NCI-H82 treated with DMSO at 0.1 percent for 48 hours (cell line): Measurements from ENCODE around the gene SLC22A23.
A peak's percentile ranks its signal among the peaks of the same experiment; 100 is the strongest.

Source experiments
- DNase-seq: peaks from one replicate; lab custom pipeline; 2025; ENCODE audit not compliant: unreplicated experiment; lab: John Stamatoyannopoulos, UW

The SLC22A23 gene

DNA sequence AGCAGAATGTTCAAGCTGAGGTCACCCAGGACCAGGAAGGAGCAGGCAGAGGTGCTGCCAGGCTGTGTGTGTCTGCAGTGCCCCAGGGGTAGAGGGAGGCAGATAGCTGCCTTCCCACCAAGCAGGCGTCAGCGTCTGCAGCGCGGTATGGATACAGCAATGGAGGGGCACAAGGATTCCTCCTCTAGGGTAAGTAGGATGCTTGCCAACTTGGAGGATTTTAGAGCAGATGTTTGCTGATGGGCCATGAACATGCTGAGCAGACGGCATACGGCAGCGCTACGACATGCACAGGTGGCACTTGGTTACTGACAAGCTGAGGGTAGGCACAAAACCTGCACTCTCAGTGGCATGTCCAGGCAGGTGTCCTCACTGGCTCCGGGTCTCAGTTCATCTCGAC, 150.0 kb downstream of the SLC22A23 start:
- peak; percentile 40 for DNase-seq

DNA sequence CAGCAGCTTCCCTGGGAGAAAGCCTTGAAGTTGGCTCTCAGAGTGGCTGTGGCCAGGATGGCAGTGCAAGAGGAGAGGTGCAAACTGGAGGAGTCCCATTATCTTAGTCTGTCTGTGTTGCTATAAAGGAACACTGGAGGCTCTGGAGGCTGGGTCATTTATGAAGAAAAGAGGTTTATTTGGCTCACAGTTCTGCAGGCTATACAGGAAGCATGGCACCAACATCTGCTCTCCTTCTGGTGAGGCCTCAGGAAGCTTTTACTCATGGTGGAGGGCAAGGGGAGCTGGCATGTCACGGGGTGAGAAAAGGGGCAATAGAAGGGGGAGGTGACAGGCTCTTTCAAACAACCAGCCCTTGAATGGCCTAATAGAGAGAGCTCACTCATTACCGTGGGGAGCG, 151.0 kb downstream of the SLC22A23 start:
- no peak for DNase-seq

DNA sequence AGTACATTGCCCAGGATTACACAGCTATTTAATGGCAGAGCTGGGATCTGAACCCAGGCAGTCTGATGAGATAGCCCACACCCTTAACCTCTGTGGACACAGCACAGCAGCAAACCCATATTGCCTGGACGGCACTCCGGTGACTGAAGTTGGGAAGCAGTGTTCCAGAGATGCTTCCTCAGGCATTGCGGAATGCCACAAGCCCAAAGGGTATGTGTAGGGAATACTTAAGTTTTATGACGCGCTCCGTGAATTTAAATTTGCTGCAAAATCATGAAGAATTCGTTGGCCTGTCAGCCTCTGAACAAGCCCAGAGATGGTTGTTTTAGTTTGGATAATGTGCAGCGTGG, 151.7 kb downstream of the SLC22A23 start:
- no peak for DNase-seq

DNA sequence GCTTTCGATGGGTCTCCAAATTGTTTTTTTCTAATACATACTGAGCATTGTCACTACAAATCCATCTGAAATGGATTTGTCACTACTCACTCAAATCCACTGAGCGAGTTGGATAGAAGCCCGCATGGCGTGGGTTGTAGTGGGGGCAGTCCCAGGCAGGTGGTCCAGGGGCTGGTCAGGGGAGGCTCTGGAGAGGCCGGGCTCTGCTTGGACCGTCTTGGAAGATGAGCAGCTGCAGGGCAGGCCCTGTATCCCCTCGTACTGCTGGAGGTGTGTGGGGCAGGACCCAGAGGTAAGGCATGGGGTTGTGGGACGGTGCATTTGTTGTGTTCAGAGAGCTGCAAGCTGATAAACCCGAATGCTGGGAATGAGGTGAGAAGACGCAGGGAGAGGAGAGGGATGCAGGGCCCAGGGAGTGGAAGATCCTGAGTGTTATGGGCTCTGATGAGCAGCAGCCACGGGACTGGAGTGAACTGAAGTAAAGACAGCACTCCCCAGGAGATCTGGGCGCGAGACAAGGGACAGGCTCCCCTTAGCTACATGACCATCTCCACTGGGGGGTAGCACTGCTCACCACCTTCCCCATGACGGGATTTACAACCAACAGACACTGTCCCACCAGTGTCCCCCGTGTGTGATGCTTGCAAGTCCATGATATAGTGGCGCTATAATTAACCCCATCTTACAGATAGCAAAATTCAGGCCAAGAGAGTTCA, 152.2 kb downstream of the SLC22A23 start:
- DNase-seq: no peak

DNA sequence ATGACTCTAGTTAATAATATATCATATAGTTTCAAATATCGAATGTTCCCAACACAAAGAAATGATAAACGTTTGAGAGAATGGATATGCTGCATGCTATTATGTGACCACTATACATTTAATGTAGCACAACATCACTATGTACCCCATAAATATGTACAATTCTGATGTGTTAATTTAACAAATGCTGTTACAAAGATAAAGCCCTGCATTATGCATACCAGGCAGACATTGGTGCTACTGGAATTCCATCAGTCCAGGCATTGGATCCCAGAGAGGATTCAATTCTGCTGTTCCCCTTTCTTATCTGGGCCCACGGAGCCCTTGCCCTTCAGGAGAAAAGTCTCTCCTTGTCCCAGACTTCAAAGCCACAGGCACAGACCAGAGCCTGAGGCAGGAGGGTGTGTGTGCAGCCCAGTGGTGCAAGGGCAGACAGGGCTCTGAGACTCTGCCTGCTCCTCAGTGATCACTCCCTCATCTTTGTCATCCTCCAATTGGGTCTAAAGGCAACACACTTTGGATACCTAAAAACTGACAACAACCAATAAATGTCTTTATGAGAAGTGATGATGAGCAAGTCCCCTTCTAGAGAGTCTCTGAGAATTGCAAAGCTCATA, 152.9 kb downstream of the SLC22A23 start:
- DNase-seq: no peak

DNA sequence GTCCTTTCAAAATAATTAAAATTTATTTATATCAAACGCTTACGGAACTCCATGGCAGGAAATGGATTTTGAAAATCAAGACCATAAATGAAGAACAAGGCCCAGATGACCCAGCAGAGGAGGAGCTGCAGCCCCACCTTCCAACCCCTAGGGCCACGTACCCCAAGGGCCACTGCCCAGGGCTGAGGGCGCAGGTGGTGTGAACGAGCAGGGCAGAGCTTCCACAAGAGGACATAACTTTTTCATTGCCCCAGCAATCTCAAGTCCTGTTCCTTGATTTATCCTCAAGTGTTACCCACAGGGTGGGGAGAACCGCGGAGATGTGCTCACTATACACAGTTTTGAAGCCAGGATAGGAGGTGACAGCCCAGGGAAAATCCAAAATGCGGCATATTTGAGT, 155.3 kb downstream of the SLC22A23 start:
- no peak for DNase-seq

DNA sequence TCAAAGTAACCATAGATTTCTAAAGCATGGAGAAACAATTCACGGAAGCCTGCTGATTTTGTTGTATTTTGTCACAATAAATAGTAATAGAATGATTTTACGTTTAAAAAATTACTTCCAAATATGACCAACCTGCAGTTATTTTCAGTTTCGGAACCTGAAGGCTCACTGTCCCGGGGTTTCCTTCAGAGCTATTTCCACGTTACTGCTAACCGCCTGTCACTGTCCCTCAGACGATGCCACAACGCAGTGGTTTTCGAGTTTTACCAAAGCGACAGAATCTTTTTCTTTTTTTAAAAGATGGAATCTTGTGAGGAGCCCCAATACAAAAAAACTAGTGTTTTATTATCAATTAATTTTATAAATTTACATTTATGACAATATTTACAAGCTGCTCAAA, 157.6 kb downstream of the SLC22A23 start:
- DNase-seq: no peak

DNA sequence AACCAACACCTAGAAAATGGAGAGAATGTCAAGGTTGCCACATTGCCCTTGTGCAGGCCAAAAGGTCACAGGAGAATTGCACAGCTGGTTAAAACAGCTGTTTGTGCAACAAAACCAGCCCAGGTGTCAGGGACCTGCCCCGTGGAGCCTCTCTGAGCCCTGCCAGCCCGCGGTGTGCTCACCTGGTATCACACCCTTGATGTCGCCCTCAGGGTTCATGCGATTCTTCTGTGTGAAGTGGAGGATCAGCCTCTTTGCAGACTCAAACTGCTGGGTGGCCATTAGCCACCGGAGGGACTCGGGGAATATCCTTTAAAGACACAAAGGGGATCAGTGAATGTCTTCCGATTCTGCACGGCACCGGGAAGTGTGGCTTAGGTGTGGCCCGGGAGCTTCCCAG, 158.9 kb downstream of the SLC22A23 start:
- no peak for DNase-seq

DNA sequence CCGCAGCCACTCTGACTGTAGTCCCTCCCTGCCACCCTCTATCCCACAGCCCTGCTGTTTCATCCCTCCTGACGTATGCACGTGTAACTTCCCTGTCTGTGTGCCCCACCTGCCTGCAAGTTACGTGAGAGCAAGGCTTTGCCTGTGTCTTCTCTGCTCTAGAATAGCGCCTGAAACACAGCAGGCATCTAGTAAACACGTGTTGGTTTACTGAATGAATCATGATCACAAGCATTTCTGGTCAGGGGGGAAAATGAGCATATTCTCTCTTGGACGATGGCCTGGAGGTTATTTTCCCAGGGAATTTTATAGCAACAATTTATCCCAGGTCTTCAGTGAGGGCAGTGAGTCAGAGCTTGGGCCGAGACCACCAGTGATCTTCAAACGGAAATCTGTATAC, 159.8 kb downstream of the SLC22A23 start:
- DNase-seq: no peak

DNA sequence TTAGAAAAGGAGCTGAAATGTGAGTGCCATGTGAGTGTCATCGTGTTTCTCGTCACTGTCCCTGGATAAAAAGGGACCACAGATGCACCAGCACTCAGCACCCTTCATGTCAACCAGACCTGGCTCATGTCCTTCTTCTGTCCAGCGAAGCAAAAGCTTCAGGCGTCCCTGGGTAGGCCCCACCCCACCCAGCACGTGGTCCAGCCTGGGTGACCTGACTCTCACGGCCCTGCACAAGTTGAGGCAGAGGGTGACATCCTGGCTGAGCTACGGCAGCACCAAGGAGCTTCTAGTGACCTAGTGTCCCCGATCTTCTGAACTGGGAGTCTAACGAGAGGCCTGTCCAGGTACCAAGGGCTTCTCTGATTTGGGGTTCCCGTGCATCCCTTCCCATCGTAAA, 160.3 kb downstream of the SLC22A23 start:
- no peak for DNase-seq

DNA sequence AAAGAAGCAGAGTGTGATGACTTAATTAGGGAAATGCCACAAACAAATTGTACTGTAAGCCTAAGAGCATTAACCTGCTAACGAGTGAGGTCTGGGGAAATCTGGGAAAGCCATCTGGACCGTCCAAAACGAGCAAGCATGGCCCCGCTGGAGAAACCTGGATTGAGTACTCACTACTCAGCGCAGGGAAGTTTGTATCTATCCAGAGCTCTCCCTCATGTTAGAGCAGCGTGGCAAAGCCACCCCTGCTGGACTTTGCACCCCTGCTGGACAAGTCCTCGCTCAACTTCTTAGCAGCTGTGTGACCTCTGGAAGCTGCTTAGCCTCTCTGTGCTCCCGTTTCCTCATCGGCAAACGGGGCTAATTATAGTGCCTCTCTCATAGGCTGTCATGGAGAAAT, 160.8 kb downstream of the SLC22A23 start:
- peak; percentile 95 for DNase-seq

DNA sequence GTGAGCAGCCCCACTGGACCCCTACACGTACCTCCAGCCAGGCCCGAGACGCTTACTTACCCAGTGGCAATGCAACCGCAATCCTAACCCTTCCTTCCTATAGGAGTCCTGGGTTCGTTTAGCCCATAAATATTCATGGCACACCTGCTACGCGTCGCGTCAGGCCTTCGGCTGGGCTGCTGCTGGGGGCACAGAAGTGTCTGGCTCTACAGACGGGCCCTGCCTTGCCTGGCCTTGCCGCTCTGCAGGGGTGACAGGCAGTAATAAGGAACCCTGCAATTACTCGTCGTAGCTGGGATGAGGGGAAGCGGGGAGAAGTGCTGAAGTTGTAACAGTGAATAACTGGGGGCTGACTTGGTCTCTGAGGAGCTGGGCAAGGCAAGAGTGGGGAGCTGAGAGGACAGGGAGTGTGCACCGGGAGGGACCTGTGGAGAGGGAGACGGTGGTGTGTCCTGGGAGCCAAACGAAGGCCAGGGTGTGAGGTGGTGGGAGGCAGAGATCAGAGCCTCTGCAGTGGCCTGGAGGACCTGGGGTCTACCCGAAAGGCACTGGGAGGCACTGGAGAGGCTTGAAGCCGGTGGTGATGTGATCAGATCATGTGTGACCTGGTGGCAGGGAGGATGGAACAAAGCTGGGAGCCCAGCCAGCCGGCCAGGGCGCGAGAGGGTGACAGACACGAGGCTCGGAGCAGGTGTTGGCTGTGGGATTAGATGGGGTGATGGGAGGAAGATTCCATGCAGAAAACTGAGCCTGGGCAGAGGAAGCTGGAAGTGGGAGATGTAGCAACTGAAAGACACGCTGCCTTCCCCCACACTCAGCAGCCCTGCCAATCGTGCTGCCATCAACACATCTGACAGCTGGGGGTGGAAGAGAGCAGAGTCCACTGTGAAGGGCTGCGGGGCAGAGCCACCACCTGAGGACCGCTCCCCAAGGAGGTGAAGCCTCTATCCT, 161.7 kb downstream of the SLC22A23 start:
- peak; percentile 95 for DNase-seq

DNA sequence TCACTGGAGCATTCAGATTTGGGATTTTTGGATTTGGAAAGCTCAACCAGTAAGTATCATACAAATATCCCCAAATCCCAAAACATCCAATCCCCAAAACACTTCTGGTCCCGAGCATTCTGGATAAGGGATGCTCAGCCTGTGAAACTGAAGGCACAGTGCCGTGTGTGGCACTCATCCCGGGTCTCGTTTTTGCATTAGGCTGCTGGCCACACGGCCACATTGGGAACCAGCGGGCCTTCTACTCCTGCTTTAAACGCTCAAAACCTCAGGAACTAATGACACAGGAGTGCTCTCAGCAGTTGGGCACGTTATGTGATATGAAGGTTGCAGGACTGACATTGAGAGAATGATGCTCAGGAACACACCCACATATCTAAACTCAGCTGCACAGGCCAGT, 162.5 kb downstream of the SLC22A23 start:
- DNase-seq: no peak

DNA sequence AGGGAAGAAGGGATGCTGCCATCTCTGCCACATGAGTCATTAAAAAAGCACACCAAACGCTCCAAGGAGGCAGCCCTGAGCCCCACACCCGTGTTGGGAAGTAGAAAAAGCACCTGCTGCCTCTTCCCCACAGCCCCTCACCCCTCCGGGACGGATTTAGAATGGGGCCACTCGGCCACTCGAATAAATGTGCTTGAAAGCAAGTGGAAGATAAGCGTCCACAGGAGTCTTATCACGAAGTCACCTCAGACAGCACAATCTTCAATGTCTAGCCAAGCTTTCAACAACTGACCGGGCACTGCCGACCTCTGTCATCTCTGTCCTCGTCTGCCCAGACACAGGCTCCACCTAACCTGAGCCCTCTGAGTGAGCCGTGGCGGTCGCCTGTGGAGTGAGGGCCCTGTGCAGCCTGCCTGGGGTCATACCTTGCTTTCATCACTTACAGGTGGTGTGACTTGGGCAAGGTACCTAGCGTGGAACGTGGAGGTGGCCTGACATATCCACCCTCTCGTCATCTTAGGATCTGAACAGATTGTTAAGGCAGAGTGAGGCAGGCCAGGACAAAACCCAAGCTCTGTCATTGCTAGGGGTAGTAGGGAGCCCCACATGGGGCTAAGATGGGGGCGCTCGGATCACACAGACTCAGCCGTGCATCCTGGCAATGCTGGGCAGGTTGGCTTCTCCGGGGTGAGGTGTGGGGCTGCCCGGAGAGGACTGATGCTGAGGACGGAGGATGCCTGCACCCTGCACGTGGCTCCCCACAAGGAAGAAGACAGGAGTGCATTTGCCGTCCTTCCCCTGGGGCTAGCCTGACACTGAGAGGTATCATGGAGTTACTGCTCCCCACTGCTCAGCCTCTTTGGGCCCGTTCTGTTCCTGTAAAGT, 163.3 kb downstream of the SLC22A23 start:
- no peak for DNase-seq

DNA sequence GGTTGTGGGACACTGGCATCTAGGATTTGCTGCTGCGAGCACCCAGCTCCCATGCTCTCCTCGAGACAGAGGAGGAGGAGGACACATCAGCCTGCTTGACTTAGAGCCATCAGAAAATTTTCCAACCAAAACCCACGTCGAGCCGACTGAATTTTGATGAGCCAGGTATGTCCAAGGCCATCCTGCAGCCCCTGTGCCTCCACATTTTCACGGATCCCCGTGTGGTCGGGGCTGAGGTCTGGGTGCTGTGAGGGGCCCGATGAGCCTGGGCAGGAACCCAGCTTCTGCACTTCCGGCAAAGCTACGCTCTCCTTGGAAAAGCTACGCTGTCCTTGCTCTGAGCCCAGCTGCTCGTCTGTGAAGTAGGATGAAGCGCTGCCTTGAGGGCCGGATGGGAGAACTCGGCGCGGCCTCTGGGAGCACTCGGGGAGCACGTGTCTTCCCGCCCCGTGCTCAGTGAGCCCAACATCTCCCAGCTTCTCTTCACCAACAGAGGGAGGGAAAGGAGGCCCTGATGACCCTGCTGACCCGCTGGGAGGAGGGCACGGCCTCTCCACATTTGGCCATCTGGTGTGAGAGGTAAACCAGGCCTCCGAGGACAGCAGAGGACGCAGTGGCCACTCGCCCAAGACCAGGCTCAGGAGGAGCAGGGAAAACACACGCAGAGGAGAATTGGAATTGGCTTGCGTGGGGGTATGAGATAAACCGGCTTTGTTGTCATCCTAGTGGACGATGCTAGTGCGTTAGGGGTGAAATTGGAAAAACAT, 164.2 kb downstream of the SLC22A23 start:
- DNase-seq: no peak

DNA sequence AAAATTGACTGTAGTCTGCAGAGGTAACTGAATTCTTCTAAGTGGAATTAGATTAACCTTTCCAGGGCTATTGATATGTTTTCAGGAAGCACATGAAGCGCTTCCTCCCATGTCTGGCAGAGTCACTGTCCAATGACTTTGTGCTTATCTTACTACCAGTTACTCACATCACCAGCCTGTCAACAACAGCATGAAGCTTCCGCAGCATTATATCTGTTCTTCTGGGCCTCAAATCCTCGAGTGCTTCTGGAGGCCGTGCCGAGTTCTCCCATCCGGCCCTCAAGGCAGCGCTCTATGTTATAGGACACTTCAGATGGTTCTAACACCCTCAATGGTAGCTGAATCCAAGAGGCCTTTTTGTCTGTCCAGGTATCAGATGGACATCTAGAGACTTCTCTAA, 164.9 kb downstream of the SLC22A23 start:
- DNase-seq: no peak

DNA sequence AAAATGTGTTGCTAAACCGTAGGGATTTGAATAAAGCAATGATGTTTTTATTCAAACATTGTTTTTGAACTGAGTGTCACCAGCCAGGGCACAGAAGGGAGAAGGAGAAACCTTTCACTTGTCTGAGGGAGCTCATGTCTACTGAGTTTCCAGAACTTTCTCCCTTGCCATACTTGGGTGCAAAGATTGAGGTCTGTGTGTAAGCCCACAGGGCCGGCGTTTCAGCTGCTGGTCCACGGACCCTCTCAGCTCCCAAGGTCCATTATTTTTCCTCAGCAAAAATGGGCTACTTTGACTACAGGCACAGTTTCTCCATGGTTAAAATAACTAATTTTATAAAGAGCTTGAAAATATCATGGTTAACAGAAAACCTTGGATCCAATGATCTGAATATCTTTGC, 165.5 kb downstream of the SLC22A23 start:
- no peak for DNase-seq

DNA sequence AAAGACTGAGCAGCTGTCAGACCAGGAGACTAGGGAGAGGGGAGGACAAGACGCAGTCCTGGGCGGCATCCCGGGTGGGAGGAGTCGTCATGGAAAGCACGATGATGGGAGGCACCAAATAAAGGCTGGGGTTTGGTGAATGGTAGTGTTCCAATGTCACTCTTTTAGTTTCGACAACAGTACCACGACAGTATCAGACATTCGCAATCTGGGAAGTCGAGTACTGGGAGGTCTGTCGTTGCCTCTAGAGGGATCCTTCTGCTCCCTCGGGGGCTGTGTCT, 166.0 kb downstream of the SLC22A23 start:
- no peak for DNase-seq

DNA sequence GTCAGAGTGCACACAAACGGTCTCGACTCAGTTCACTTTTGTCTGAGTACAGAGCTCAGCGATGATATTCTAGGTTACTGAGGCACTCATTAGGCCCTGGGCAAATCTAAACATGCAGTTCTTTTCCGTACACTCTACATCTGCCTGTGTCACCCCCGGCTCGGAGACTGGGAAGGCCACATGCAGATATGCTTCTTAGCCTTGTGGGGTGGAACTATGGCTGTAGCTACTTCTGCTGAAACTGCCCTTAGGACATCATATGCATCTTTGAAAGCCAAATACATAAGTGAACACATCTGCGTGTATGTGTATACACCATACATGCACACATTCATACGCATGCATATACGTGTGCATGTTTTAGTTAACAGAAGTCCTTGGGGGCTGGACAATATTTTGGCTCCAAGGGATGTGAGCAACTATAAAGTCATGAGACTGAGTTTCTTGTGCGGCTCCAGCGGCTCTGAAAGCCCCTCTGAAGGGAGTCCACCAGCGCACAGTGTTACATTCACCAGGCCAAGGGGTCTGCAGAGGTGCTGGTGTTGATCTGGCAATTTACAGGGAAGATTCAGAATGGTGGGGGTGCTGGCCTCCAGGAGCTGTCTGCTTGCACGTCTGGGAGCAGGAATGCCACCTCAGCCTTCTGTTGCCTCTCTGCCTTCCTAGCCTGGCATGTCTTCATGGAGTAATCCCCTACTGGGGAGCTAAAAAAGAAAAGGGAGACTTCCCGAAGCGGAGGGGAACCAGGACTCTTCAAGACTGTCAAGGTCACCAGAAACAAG, 166.5 kb downstream of the SLC22A23 start:
- no peak for DNase-seq

DNA sequence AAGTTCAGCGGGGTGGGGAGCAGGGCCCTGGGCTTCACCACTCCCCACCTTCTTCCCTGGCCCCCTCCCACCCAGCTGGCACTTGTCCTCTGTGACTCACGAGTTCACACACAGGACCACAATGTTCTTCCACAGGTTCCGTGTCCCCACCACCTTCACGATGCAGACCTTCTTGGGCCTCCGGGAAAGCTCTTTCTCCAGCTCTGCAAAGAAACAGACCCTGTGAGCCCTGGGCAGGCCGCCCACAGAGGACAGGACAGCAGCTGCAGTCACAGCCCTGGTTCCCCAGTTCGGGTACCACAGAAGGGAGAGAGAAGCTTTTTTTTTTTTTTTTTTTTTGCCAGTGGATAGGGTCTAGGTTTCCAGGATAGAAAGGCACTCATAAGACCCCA, 167.2 kb downstream of the SLC22A23 start:
- DNase-seq: no peak
